ENCODE results near the gene C8B. TPM values are rescaled to one million over a fixed set of nuclear protein-coding genes. Genes with fewer than 3 reads are reported as not detected.

C8B gene
- total RNA-seq, 1 donor from 2014 or later, result 0.26 TPM

DNA sequence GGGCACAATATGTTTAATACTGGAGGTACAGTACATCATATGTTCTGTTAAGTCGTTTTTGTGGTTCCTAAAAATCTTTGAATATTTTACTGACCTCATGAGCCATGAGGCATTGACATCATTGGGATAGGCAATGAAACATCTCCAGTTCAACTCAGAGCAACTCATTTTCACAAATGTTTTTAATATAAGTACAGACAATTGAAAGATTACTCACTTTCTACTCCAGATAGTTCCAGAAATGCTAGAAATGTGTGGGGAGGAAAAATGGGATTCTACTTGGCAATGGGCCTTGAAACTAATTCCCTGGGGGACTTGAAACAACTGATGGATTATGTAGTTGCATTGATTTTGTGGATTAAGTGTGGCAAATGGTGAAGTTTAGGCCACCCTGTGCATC, 7.2 kb upstream of the C8B start:
- H3K27ac Mint-ChIP-seq, result no peak overlapping the region
- TF ChIP-seq, protein P1, sequence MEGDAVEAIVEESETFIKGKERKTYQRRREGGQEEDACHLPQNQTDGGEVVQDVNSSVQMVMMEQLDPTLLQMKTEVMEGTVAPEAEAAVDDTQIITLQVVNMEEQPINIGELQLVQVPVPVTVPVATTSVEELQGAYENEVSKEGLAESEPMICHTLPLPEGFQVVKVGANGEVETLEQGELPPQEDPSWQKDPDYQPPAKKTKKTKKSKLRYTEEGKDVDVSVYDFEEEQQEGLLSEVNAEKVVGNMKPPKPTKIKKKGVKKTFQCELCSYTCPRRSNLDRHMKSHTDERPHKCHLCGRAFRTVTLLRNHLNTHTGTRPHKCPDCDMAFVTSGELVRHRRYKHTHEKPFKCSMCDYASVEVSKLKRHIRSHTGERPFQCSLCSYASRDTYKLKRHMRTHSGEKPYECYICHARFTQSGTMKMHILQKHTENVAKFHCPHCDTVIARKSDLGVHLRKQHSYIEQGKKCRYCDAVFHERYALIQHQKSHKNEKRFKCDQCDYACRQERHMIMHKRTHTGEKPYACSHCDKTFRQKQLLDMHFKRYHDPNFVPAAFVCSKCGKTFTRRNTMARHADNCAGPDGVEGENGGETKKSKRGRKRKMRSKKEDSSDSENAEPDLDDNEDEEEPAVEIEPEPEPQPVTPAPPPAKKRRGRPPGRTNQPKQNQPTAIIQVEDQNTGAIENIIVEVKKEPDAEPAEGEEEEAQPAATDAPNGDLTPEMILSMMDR (IDR thresholded peaks at IDR 0.05; ENCODE audit: unreplicated experiment), result no peak
- DNase-seq (ENCODE audit: low spot score, unreplicated experiment), result no peak
- H3K4me1 Mint-ChIP-seq (ENCODE audit: low read depth), result peaks cover 12% of the 10 kb centered on the region
- no peak overlapping the region for H3K4me3 Mint-ChIP-seq (ENCODE audit: low read depth)
- peaks cover 9% of the 10 kb centered on the region for H3K27me3 Mint-ChIP-seq
- no peaks in the 10 kb centered on the region for H3K36me3 Mint-ChIP-seq (ENCODE audit: insufficient read depth)
- H3K9me3 Mint-ChIP-seq (ENCODE audit: low read depth), result no peaks in the 10 kb centered on the region

- DNase-seq (ENCODE audit: low spot score, unreplicated experiment), result no peak
- no peaks in the 10 kb centered on the region for H3K36me3 Mint-ChIP-seq (ENCODE audit: insufficient read depth)
These were observed 4.5 kb upstream of the C8B start for GRCh38 chr1:56970280-56970679.

GRCh38 chr1:56968878-56969495, 3.2 kb upstream of the C8B start:
- Mint-ChIP-seq H3K4me3 (ENCODE audit: low read depth) (no peak overlapping the region), H3K9me3 (ENCODE audit: low read depth) (no peaks in the 10 kb centered on the region), H3K27ac (no peak overlapping the region), H3K36me3 (ENCODE audit: insufficient read depth) (no peaks in the 10 kb centered on the region), H3K4me1 (ENCODE audit: low read depth) (peaks cover 23% of the 10 kb centered on the region), H3K27me3 (peaks cover 2% of the 10 kb centered on the region)
- TF ChIP-seq, protein P1 (IDR thresholded peaks at IDR 0.05; ENCODE audit: unreplicated experiment), result no peak
- no peak for DNase-seq (ENCODE audit: low spot score, unreplicated experiment)

More at GRCh38 chr1:56970280-56970679, 4.5 kb upstream of the C8B start:
- TF ChIP-seq, protein P1 (IDR thresholded peaks at IDR 0.05; ENCODE audit: unreplicated experiment), result no peak
- Mint-ChIP-seq H3K27ac (no peak overlapping the region), H3K9me3 (ENCODE audit: low read depth) (no peaks in the 10 kb centered on the region), H3K27me3 (peaks cover 5% of the 10 kb centered on the region), H3K4me3 (ENCODE audit: low read depth) (no peak overlapping the region), H3K4me1 (ENCODE audit: low read depth) (peaks cover 18% of the 10 kb centered on the region)

GRCh38 chr1:56967900-56968832, 2.4 kb upstream of the C8B start:
- Mint-ChIP-seq H3K9me3 (ENCODE audit: low read depth) (no peaks in the 10 kb centered on the region), H3K4me1 (ENCODE audit: low read depth) (peaks cover 23% of the 10 kb centered on the region), H3K36me3 (ENCODE audit: insufficient read depth) (no peaks in the 10 kb centered on the region), H3K4me3 (ENCODE audit: low read depth) (no peak overlapping the region), H3K27ac (peak overlapping the region; percentile 9), H3K27me3 (peaks cover 2% of the 10 kb centered on the region)
- TF ChIP-seq, protein P1 (IDR thresholded peaks at IDR 0.05; ENCODE audit: unreplicated experiment), result peak; percentile 77
- peak; percentile 46 for DNase-seq (ENCODE audit: low spot score, unreplicated experiment)

GRCh38 chr1:56967355-56967754, 1.5 kb upstream of the C8B start:
- H3K4me1 Mint-ChIP-seq (ENCODE audit: low read depth), result peaks cover 23% of the 10 kb centered on the region
- no peak for DNase-seq (ENCODE audit: low spot score, unreplicated experiment)
- no peaks in the 10 kb centered on the region for H3K9me3 Mint-ChIP-seq (ENCODE audit: low read depth)
- peak overlapping the region; percentile 33 for H3K27ac Mint-ChIP-seq
- H3K4me3 Mint-ChIP-seq (ENCODE audit: low read depth), result no peak overlapping the region
- TF ChIP-seq, protein P1 (IDR thresholded peaks at IDR 0.05; ENCODE audit: unreplicated experiment), result no peak
- H3K27me3 Mint-ChIP-seq, result peaks cover 2% of the 10 kb centered on the region
- H3K36me3 Mint-ChIP-seq (ENCODE audit: insufficient read depth), result no peaks in the 10 kb centered on the region
